GM23338 (cell line): ENCODE measurements around the gene CFAP126. TPM values are rescaled to one million over a fixed set of nuclear protein-coding genes. Genes with fewer than 3 reads are reported as not detected.
A peak's percentile ranks its signal among the peaks of the same experiment; 100 is the strongest.
"Not testable (repeated sequence)": the region's sequence is repeated elsewhere in the genome, so short reads cannot be mapped to it uniquely, and the experiment has no call there.

Source experiments
- ATAC-seq: fragments of 200-7000 bp; cut with Tn5 transposase; 3 replicates; pipeline ENCODE4 v1.9.1; 2020
- DNase-seq: peaks from one replicate; pipeline ENCODE4 v3.0.0-alpha.2; 2015; ENCODE audit warnings: low spot score
- H2AFZ ChIP-seq: fragments of 200-600 bp; sonication (generic); 2 replicates; pipeline ENCODE4 v1.8.0; 2016; ENCODE audit warnings: antibody characterized with exemption, mild to moderate bottlenecking, moderate library complexity
- H3F3A ChIP-seq: fragments of 200-600 bp; sonication (generic); replicated peaks from 2 replicates; pipeline ENCODE4 v1.8.0; 2017; ENCODE audit warnings: antibody characterized with exemption, mixed run types, low read depth
- H3K27ac ChIP-seq: fragments of 200-600 bp; sonication (generic); 2 replicates; pipeline ENCODE4 v1.6.1; 2016; ENCODE audit warnings: low read depth
- H3K27me3 ChIP-seq: fragments of 200-600 bp; sonication (generic); 2 replicates; pipeline ENCODE4 v1.8.0; 2016; ENCODE audit warnings: mild to moderate bottlenecking, mixed run types, moderate library complexity; ENCODE audit not compliant: insufficient read depth
- H3K36me3 ChIP-seq: fragments of 200-600 bp; sonication (generic); 2 replicates; pipeline ENCODE4 v1.8.0; 2016; ENCODE audit warnings: mild to moderate bottlenecking; ENCODE audit not compliant: insufficient read depth
- H3K4me1 ChIP-seq: fragments of 200-600 bp; sonication (generic); 2 replicates; pipeline ENCODE4 v1.8.0; 2016; ENCODE audit warnings: mild to moderate bottlenecking, moderate library complexity; ENCODE audit not compliant: insufficient read depth
- H3K4me2 ChIP-seq: fragments of 200-600 bp; sonication (generic); 2 replicates; pipeline ENCODE4 v1.7.1; 2017; ENCODE audit warnings: mixed run types
- H3K4me3 ChIP-seq: fragments of 200-600 bp; sonication (generic); 2 replicates; pipeline ENCODE4 v1.6.1; 2016; ENCODE audit warnings: mixed run types
- H3K79me2 ChIP-seq: fragments of 200-600 bp; sonication (generic); replicated peaks from 2 replicates; pipeline ENCODE4 v1.8.0; 2017; ENCODE audit warnings: mild to moderate bottlenecking; ENCODE audit not compliant: insufficient read depth
- H3K9me2 ChIP-seq: fragments of 200-600 bp; sonication (generic); 2 replicates; pipeline ENCODE4 v1.8.0; 2017; ENCODE audit not compliant: insufficient read depth
- H4K20me1 ChIP-seq: fragments of 200-600 bp; sonication (generic); replicated peaks from 2 replicates; pipeline ENCODE4 v1.8.0; 2017; ENCODE audit warnings: mild to moderate bottlenecking; ENCODE audit not compliant: insufficient read depth
- H3K27ac Mint-ChIP-seq: 2 replicates; pipeline ENCODE4 v1.8.0; 2020; ENCODE audit warnings: inconsistent platforms, mild to moderate bottlenecking, moderate library complexity, mixed read lengths
- H3K27me3 Mint-ChIP-seq: 3 replicates; pipeline ENCODE4 v1.8.0; 2022; ENCODE audit warnings: low read depth, mild to moderate bottlenecking, moderate library complexity, mixed read lengths, inconsistent platforms; ENCODE audit not compliant: insufficient read depth, poor library complexity
- H3K36me3 Mint-ChIP-seq: 3 replicates; pipeline ENCODE4 v1.8.0; 2021; ENCODE audit warnings: low read depth, mild to moderate bottlenecking, inconsistent platforms, moderate library complexity, mixed read lengths
- H3K4me1 Mint-ChIP-seq: 3 replicates; pipeline ENCODE4 v1.8.0; 2020; ENCODE audit warnings: mild to moderate bottlenecking, inconsistent platforms, mixed read lengths
- H3K4me3 Mint-ChIP-seq: 3 replicates; pipeline ENCODE4 v1.8.0; 2021; ENCODE audit warnings: moderate library complexity, mild to moderate bottlenecking, inconsistent platforms, mixed read lengths
- H3K9me3 Mint-ChIP-seq: 3 replicates; pipeline ENCODE4 v1.8.0; 2020; ENCODE audit warnings: moderate library complexity, mild to moderate bottlenecking, inconsistent platforms, mixed read lengths
- CREB1 ChIP-seq: fragments of 250-450 bp; sonication (Bioruptor Pico); IDR thresholded peaks from 2 replicates; pipeline ENCODE4 v1.5.0; 2020; ENCODE audit warnings: low read depth, mild to moderate bottlenecking, moderate library complexity
- polyA plus RNA-seq: library from polyadenylated mRNA; unstranded; fragments of >200 nt; fragmentation: Nextera tagmentation; extraction: Ambion mirVana; gene quantifications from 2 replicates; pipeline ENCODE4 v1.2.1, GENCODE V29; 2016
- total RNA-seq: library from RNA; depleted of rRNA; stranded (reverse); fragments of >200 nt; shearing (Covaris generic); gene quantifications from 2 replicates; pipeline ENCODE4 v1.2.3, GENCODE V29; 2014
- TF ChIP-seq, protein P1 (sequence below): IDR thresholded peaks from one replicate; pipeline ENCODE4 v1.6.1; 2018; ENCODE audit warnings: antibody characterized with exemption; ENCODE audit not compliant: unreplicated experiment

Gene CFAP126
- total and polyA plus RNA-seq, 2 experiments from 2014 or later: not detected

DNA sequence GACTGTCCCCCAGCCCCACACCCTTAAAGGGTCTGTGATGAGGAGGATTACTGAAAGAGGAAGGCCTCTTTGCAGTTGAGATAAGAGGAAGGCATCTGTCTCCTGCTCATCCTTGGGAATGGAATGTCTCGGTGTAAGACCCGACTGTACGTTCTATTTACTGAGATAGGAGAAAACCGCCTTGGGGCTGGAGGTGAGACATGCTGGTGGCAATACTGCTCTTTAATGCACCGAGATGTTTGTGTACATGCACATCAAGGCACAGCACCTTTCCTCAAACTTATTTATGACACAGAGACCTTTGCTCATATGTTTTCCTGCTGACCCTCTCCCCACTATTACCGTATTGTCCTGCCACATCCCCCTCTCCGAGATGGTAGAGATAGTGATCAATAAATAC is 45.4 kb upstream of the CFAP126 start:
- H3K4me3 ChIP-seq, DNase-seq, H3K27ac ChIP-seq, H3K79me2 ChIP-seq, ATAC-seq, H3K4me2 ChIP-seq, H3K27me3 ChIP-seq, H3K4me3 Mint-ChIP-seq, H3F3A ChIP-seq, H4K20me1 ChIP-seq, H3K4me1 ChIP-seq, H3K36me3 ChIP-seq, H3K27ac Mint-ChIP-seq, H3K36me3 Mint-ChIP-seq, H3K9me2 ChIP-seq, H3K9me3 Mint-ChIP-seq: not testable (repeated sequence)
- H3K27me3 Mint-ChIP-seq: peaks cover 11% of the 10 kb centered on the region
- peak overlapping the region; percentile 85; the same call in 1 of the 2 replicates for H2AFZ ChIP-seq
- H3K4me1 Mint-ChIP-seq: peaks cover 19% of the 10 kb centered on the region

- H3K4me3 ChIP-seq, H3K4me3 Mint-ChIP-seq, H3K9me2 ChIP-seq, H3K27me3 ChIP-seq, ATAC-seq, H3K9me3 Mint-ChIP-seq, H2AFZ ChIP-seq, H3F3A ChIP-seq, H3K27ac Mint-ChIP-seq, H4K20me1 ChIP-seq, DNase-seq, H3K36me3 ChIP-seq, H3K27ac ChIP-seq, H3K4me2 ChIP-seq, H3K27me3 Mint-ChIP-seq, H3K79me2 ChIP-seq, H3K36me3 Mint-ChIP-seq: not testable (repeated sequence)
- H3K4me1 ChIP-seq: peaks cover 16% of the 10 kb centered on the region
- peaks cover 29% of the 10 kb centered on the region for H3K4me1 Mint-ChIP-seq
These were observed 42.9 kb upstream of the CFAP126 start for GRCh38 chr1:161410636-161410970.

DNA sequence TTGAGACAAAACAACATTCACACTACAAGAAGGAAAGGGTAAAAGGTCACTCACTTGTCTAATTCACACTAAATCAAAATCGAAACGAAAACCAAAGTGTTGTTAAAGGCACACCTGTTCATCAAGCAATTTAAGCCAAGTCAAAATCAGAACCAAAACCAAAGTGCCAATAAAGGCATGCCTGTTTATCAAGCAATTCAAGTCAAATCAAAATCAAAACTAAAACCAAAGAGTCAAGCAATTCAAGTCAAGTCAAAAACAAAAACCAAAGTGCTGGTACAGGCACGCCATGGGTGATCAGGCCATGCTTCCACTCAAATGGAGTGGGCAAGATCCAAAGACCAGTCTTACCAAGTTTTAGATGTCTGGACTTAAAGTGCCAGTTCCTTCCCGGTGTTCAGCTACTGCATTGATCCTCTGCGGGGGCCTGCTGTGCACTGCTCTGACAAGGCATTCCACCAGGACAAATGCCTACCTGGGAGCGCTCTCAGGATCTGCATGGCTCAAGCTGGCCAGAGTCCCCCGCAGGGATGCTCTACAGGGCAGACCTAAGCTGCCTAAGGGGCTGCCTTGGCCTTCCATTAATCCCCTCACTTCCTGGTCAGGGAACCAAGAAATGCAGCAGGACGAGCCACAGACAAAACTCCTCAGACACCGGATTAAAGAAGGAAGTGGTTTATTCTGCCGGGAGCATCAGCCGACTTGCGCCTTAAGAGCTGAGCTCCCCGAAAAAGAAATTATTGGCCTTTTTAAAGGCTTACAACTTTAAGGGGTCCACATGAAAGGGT is 42.4 kb upstream of the CFAP126 start:
- H3K4me1 Mint-ChIP-seq: peaks cover 29% of the 10 kb centered on the region
- not testable (repeated sequence) for H3K4me3 ChIP-seq
- peak; percentile 48 for DNase-seq

GRCh38 chr1:161408429-161409052 is 40.9 kb upstream of the CFAP126 start:
- Histone ChIP-seq H3K79me2 (no peaks in the 10 kb centered on the region), H3K27ac (no peak overlapping the region), H2AFZ (no peak overlapping the region), H3K36me3 (no peaks in the 10 kb centered on the region), H3K4me1 (peaks cover 16% of the 10 kb centered on the region), H3F3A (no peaks in the 10 kb centered on the region), H3K27me3 (no peaks in the 10 kb centered on the region), H3K4me3 (0 out of 2 replicates have a peak overlapping the region, but pooled peaks have one; percentile 1), H3K4me2 (0 out of 2 replicates have a peak overlapping the region, but pooled peaks have one; percentile 19), H3K9me2 (no peaks in the 10 kb centered on the region), H4K20me1 (no peaks in the 10 kb centered on the region)
- no peak overlapping the region for H3K27ac Mint-ChIP-seq
- peaks cover 11% of the 10 kb centered on the region for H3K27me3 Mint-ChIP-seq
- DNase-seq (no peak), ATAC-seq (no peak)
- no peaks in the 10 kb centered on the region; the same call in 2 of the 3 replicates for H3K36me3 Mint-ChIP-seq
- peaks cover 29% of the 10 kb centered on the region for H3K4me1 Mint-ChIP-seq
- peaks cover 6% of the 10 kb centered on the region; the same call in 2 of the 3 replicates for H3K9me3 Mint-ChIP-seq
- no peak for TF ChIP-seq CREB1 (CRISPR knock-in tag)
- TF ChIP-seq, protein P1, sequence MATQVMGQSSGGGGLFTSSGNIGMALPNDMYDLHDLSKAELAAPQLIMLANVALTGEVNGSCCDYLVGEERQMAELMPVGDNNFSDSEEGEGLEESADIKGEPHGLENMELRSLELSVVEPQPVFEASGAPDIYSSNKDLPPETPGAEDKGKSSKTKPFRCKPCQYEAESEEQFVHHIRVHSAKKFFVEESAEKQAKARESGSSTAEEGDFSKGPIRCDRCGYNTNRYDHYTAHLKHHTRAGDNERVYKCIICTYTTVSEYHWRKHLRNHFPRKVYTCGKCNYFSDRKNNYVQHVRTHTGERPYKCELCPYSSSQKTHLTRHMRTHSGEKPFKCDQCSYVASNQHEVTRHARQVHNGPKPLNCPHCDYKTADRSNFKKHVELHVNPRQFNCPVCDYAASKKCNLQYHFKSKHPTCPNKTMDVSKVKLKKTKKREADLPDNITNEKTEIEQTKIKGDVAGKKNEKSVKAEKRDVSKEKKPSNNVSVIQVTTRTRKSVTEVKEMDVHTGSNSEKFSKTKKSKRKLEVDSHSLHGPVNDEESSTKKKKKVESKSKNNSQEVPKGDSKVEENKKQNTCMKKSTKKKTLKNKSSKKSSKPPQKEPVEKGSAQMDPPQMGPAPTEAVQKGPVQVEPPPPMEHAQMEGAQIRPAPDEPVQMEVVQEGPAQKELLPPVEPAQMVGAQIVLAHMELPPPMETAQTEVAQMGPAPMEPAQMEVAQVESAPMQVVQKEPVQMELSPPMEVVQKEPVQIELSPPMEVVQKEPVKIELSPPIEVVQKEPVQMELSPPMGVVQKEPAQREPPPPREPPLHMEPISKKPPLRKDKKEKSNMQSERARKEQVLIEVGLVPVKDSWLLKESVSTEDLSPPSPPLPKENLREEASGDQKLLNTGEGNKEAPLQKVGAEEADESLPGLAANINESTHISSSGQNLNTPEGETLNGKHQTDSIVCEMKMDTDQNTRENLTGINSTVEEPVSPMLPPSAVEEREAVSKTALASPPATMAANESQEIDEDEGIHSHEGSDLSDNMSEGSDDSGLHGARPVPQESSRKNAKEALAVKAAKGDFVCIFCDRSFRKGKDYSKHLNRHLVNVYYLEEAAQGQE: no peak
- no peak overlapping the region for H3K4me3 Mint-ChIP-seq

More for the DNA sequence above, 42.4 kb upstream of the CFAP126 start:
- H3K36me3 Mint-ChIP-seq, H3K4me3 Mint-ChIP-seq, H3K9me3 Mint-ChIP-seq, H3K9me2 ChIP-seq, H3K27me3 ChIP-seq, H3K27ac ChIP-seq, H3K79me2 ChIP-seq, H4K20me1 ChIP-seq, H3F3A ChIP-seq, H3K36me3 ChIP-seq, H3K4me2 ChIP-seq, H3K27ac Mint-ChIP-seq, H2AFZ ChIP-seq: not testable (repeated sequence)
- peaks cover 16% of the 10 kb centered on the region for H3K4me1 ChIP-seq
- ATAC-seq: peak; percentile 89
- peaks cover 11% of the 10 kb centered on the region for H3K27me3 Mint-ChIP-seq
